T follicular helper cell (primary cell): ENCODE measurements around the gene ITPR1.

Experiments used
- DNase-seq: peaks from one replicate; pipeline ENCODE4 v3.0.0-alpha.2; 2020; ENCODE audit warnings: low read depth

ITPR1 gene

GRCh38 chr3:4491855-4492207 is 1.3 kb upstream of the ITPR1 start:
- DNase-seq: no peak

- DNase-seq: peak; percentile 44
Observed at GRCh38 chr3:4492208-4493013, 737 bp upstream of the ITPR1 start.

- no peak for DNase-seq
Observed at GRCh38 chr3:4493941-4494894, 1.1 kb downstream of the ITPR1 start.

- DNase-seq: no peak
Observed at GRCh38 chr3:4494895-4495264, 1.7 kb downstream of the ITPR1 start.

GRCh38 chr3:4495294-4496086 is 2.3 kb downstream of the ITPR1 start:
- DNase-seq: no peak

- no peak for DNase-seq
Observed at GRCh38 chr3:4496087-4496452, 2.9 kb downstream of the ITPR1 start.

GRCh38 chr3:4497005-4497692 is 4.0 kb downstream of the ITPR1 start:
- no peak for DNase-seq

GRCh38 chr3:4497843-4498324 is 4.7 kb downstream of the ITPR1 start:
- no peak for DNase-seq

GRCh38 chr3:4498446-4498845 is 5.3 kb downstream of the ITPR1 start:
- no peak for DNase-seq

GRCh38 chr3:4501437-4501836 is 8.3 kb downstream of the ITPR1 start:
- no peak for DNase-seq

- no peak for DNase-seq
Observed at GRCh38 chr3:4501927-4502326, 8.8 kb downstream of the ITPR1 start.

GRCh38 chr3:4503050-4503449 is 9.9 kb downstream of the ITPR1 start:
- DNase-seq: no peak

- peak; percentile 23 for DNase-seq
Observed at GRCh38 chr3:4504340-4505261, 11.5 kb downstream of the ITPR1 start.

- DNase-seq: no peak
Observed at GRCh38 chr3:4505688-4506558, 12.8 kb downstream of the ITPR1 start.

- no peak for DNase-seq
Observed at GRCh38 chr3:4506559-4507023, 13.4 kb downstream of the ITPR1 start.

GRCh38 chr3:4507024-4507596 is 14.0 kb downstream of the ITPR1 start:
- no peak for DNase-seq

- no peak for DNase-seq
Observed at GRCh38 chr3:4508048-4508981, 15.2 kb downstream of the ITPR1 start.

GRCh38 chr3:4509043-4509442 is 15.9 kb downstream of the ITPR1 start:
- no peak for DNase-seq
